ENCODE measurements around the gene ZNF784. TPM values are rescaled to one million over a fixed set of nuclear protein-coding genes. Genes with fewer than 3 reads are reported as not detected.

Gene ZNF784
- total RNA-seq, 1 experiment from 2014 or later = 10.2 TPM

GRCh38 chr19:55590617-55591016 is 33.7 kb downstream of the ZNF784 start:
- Histone ChIP-seq H3K4me3 (ENCODE audit: low read depth, low read length) (no peak overlapping the region), H3K36me3 (ENCODE audit: control insufficient read depth, insufficient read depth, low read length) (peaks cover 3% of the 10 kb centered on the region; the same call in 1 of the 2 replicates), H3K9me3 (no peaks in the 10 kb centered on the region), H3K4me1 (peaks cover 5% of the 10 kb centered on the region; the same call in 1 of the 2 replicates), H3K27me3 (replicated peaks; ENCODE audit: control insufficient read depth, insufficient read depth, low read length) (no peaks in the 10 kb centered on the region)
- intact Hi-C loops (cut with micrococcal nuclease; ENCODE audit: unreplicated experiment) = no loop called here
- H3K4me3 Mint-ChIP-seq (ENCODE audit: unreplicated experiment) = no peak overlapping the region
- H3K27ac Mint-ChIP-seq (ENCODE audit: unreplicated experiment) = no peak overlapping the region
- peaks cover 35% of the 10 kb centered on the region for H3K36me3 Mint-ChIP-seq (ENCODE audit: insufficient read depth, unreplicated experiment)
- no peaks in the 10 kb centered on the region for H3K9me3 Mint-ChIP-seq (ENCODE audit: unreplicated experiment)
- TF ChIP-seq CTCF (IDR thresholded peaks at IDR 0.05; ENCODE audit: insufficient read depth in 1 of 2, low read depth in 1 of 2, low read length in 1 of 2, severe bottlenecking in 1 of 2, unreplicated experiment in 1 of 2) = no peak
- peak in 1 of 2 experiments; percentile 31 for DNase-seq
- ChIA-PET CTCF (no interaction called here), POLR2A (no interaction called here)
- H3K4me1 Mint-ChIP-seq (ENCODE audit: low read depth, unreplicated experiment) = peaks cover 7% of the 10 kb centered on the region
- no TSS peak for BruUV-seq (replicated peaks)
- H3K27me3 Mint-ChIP-seq (ENCODE audit: insufficient read depth, unreplicated experiment) = no peaks in the 10 kb centered on the region

GRCh38 chr19:55590109-55590508 is 34.3 kb downstream of the ZNF784 start:
- intact Hi-C loops (cut with micrococcal nuclease; ENCODE audit: unreplicated experiment) = no loop called here
- Mint-ChIP-seq H3K4me3 (ENCODE audit: unreplicated experiment) (no peak overlapping the region), H3K9me3 (ENCODE audit: unreplicated experiment) (no peaks in the 10 kb centered on the region), H3K27me3 (ENCODE audit: insufficient read depth, unreplicated experiment) (no peaks in the 10 kb centered on the region), H3K4me1 (ENCODE audit: low read depth, unreplicated experiment) (peaks cover 12% of the 10 kb centered on the region), H3K27ac (ENCODE audit: unreplicated experiment) (no peak overlapping the region), H3K36me3 (ENCODE audit: insufficient read depth, unreplicated experiment) (peaks cover 30% of the 10 kb centered on the region)
- CTCF ChIA-PET = no interaction called here
- H3K4me1 ChIP-seq = peaks cover 5% of the 10 kb centered on the region; the same call in 1 of the 2 replicates
- DNase-seq = no peak
- no TSS peak for BruUV-seq (replicated peaks)
- POLR2A ChIA-PET = interaction anchor here (0.7 kb wide), 1 partner anchor 9 kb away, joined by 4 read pairs; the partner anchor contains the start of gene FIZ1
- H3K9me3 ChIP-seq = no peaks in the 10 kb centered on the region
- H3K27me3 ChIP-seq (replicated peaks; ENCODE audit: control insufficient read depth, insufficient read depth, low read length) = no peaks in the 10 kb centered on the region
- H3K4me3 ChIP-seq (ENCODE audit: low read depth, low read length) = no peak overlapping the region
- 0 out of 2 replicates have a peak, but pooled peaks cover under 1% of the 10 kb centered on the region for H3K36me3 ChIP-seq (ENCODE audit: control insufficient read depth, insufficient read depth, low read length)
- TF ChIP-seq CTCF (IDR thresholded peaks at IDR 0.05; ENCODE audit: insufficient read depth in 1 of 2, low read depth in 1 of 2, low read length in 1 of 2, severe bottlenecking in 1 of 2, unreplicated experiment in 1 of 2) = no peak

GRCh38 chr19:55588738-55589137 is 35.6 kb downstream of the ZNF784 start:
- Histone ChIP-seq H3K9me3 (no peaks in the 10 kb centered on the region), H3K4me3 (ENCODE audit: low read depth, low read length) (no peak overlapping the region), H3K36me3 (ENCODE audit: control insufficient read depth, insufficient read depth, low read length) (no peaks in the 10 kb centered on the region), H3K4me1 (peaks cover 5% of the 10 kb centered on the region; the same call in 1 of the 2 replicates), H3K27me3 (replicated peaks; ENCODE audit: control insufficient read depth, insufficient read depth, low read length) (no peaks in the 10 kb centered on the region)
- peaks cover 24% of the 10 kb centered on the region for H3K36me3 Mint-ChIP-seq (ENCODE audit: insufficient read depth, unreplicated experiment)
- DNase-seq = no peak
- intact Hi-C loops (cut with micrococcal nuclease; ENCODE audit: unreplicated experiment) = no loop called here
- H3K4me3 Mint-ChIP-seq (ENCODE audit: unreplicated experiment) = peak overlapping the region; percentile 33
- H3K9me3 Mint-ChIP-seq (ENCODE audit: unreplicated experiment) = no peaks in the 10 kb centered on the region
- ChIA-PET POLR2A (interaction anchor here (0.6 kb wide), 2 partner anchors 15 to 30 kb away, joined by 4 to 14 read pairs; no protein-coding TSS in a partner anchor), CTCF (interaction anchor here (0.6 to 0.7 kb wide), 2 partner anchors 9 to 485 kb away, joined by 4 to 8 read pairs; no protein-coding TSS in a partner anchor)
- H3K27me3 Mint-ChIP-seq (ENCODE audit: insufficient read depth, unreplicated experiment) = no peaks in the 10 kb centered on the region
- H3K4me1 Mint-ChIP-seq (ENCODE audit: low read depth, unreplicated experiment) = peaks cover 14% of the 10 kb centered on the region
- no TSS peak for BruUV-seq (replicated peaks)
- TF ChIP-seq CTCF (IDR thresholded peaks at IDR 0.05; ENCODE audit: insufficient read depth in 1 of 2, low read depth in 1 of 2, low read length in 1 of 2, severe bottlenecking in 1 of 2, unreplicated experiment in 1 of 2) = no peak
- H3K27ac Mint-ChIP-seq (ENCODE audit: unreplicated experiment) = no peak overlapping the region

Measured in Caco-2 (cell line).